Sigmoid colon (tissue), 7 donors: ENCODE measurements around the gene GNPAT. TPM values are rescaled to one million over a fixed set of nuclear protein-coding genes. Genes with fewer than 3 reads are reported as not detected.

Experiments
- DNase-seq: peaks from one replicate; pipeline ENCODE4 v3.0.0-alpha.2; 2019
- H3K27ac ChIP-seq, 4 donors: fragments of 200-600 bp; sonication (generic); one replicate each; pipeline ENCODE4 v1.5.1; 2016 to 2019; ENCODE audit warnings: mild to moderate bottlenecking in 1 of 4
- H3K27me3 ChIP-seq, 3 donors: fragments of 200-600 bp; sonication (generic); one replicate each; pipeline ENCODE4 v1.5.1; 2019; ENCODE audit warnings: mild to moderate bottlenecking in 1 of 3
- H3K36me3 ChIP-seq, 4 donors: fragments of 200-600 bp; sonication (generic); one replicate each; pipeline ENCODE4 v1.5.1; 2016 to 2019
- H3K4me1 ChIP-seq, 4 donors: fragments of 200-600 bp; sonication (generic); one replicate each; pipeline ENCODE4 v1.5.1; 2017 to 2019
- H3K4me3 ChIP-seq, 4 donors: fragments of 200-600 bp; sonication (generic); one replicate each; pipeline ENCODE4 v1.5.1; 2017 to 2019; ENCODE audit warnings: mild to moderate bottlenecking in 2 of 4, moderate library complexity in 1 of 4
- H3K9me3 ChIP-seq, 4 donors: fragments of 200-600 bp in 3 of 4; sonication (generic) in 3 of 4; one replicate each; pipeline versions ENCODE4 v1.5.1 to v1.6.1; 2013 to 2019
- EP300 ChIP-seq, 4 donors: sonication (generic); formaldehyde crosslinking; IDR thresholded peaks; one replicate each; pipeline ENCODE4 v1.6.1; 2017; ENCODE audit warnings: antibody characterized with exemption in 4 of 4
- POLR2A ChIP-seq, 2 donors: fragments of 450-650 bp; IDR thresholded peaks; one replicate each; pipeline ENCODE4 v1.6.1; 2016; ENCODE audit warnings: antibody characterized with exemption in 2 of 2, mild to moderate bottlenecking in 2 of 2, moderate library complexity in 2 of 2
- POLR2AphosphoS5 ChIP-seq, 4 donors: sonication (generic); formaldehyde crosslinking; IDR thresholded peaks; one replicate each; pipeline ENCODE4 v1.6.1; 2017; ENCODE audit warnings: antibody characterized with exemption in 4 of 4
- WGBS, 2 donors: extraction: QIAGEN DNeasy Blood & Tissue Kit; methylation state at CpG; one replicate each; pipeline ENCODE4 v1.1.7; 2013; 5-methylcytosine and 5-hydroxymethylcytosine counted together
- intact Hi-C: fragments of 100-400 bp; cut with DNase I; formaldehyde crosslinking; loops from one replicate; pipeline ENCODE4 v1.15.1; 2023
- polyA plus RNA-seq, 3 donors: library from polyadenylated mRNA; stranded (reverse); fragments of 200-250 nt; gene quantifications; one replicate each; pipeline ENCODE4 v1.2.3, GENCODE V29; 2013
- total RNA-seq, 4 donors: library from RNA; depleted of rRNA; stranded (reverse); fragments of >200 nt; gene quantifications; one replicate each; pipeline ENCODE4 v1.1.0, GENCODE V29; 2016
- TF ChIP-seq, protein P1 (sequence below), 4 experiments: fragments of 450-650 bp in 3 of 4; fragments of 200-600 bp in 1 of 4; IDR thresholded peaks; one replicate each; pipeline ENCODE4 v1.5.1; 2016 to 2019; ENCODE audit warnings: antibody characterized with exemption in 4 of 4, mild to moderate bottlenecking in 3 of 4, moderate library complexity in 2 of 4
- donor health status: healthy with polysubstance abuse.
- donor health status: Bipolar disorder and iron deficiency.
- donor health status: healthy.

Gene GNPAT
- total and polyA plus RNA-seq, 7 donors, result 29.4 to 58.9 (median 45.9) TPM

DNA sequence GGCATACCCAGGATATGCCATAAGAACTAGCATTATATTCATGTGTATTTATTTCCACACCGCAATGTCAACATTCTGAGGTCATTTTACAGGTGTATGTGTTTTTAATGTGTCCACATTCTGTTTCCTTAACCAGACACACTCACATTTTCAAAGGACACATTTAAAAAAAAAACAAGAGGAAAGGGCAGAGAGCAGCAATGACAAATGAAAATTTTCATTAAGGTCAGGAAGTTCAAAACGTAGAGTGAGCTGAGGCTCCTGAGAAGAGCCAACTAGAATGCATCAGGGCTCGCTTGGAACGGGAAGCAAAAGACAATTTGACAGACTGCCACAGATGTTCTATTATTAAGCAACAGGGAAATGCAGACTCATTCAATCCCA is 4.8 kb upstream of the GNPAT start:
- WGBS, 2 donors, result 15 to 67% methylated on average over 4 of the region's 4 CpGs
- H3K27me3 ChIP-seq, result no peaks in the 10 kb centered on the region
- DNase-seq, result no peak
- intact Hi-C loops, result no loop called here
- no peaks in the 10 kb centered on the region for H3K9me3 ChIP-seq
- H3K4me1 ChIP-seq, result peaks cover 0 to 14% (median 11%) of the 10 kb centered on the region in 4 donors
- peaks cover 0 to 29% (median 2%) of the 10 kb centered on the region in 4 donors for H3K36me3 ChIP-seq
- H3K4me3 ChIP-seq, result no peak overlapping the region
- no peak for TF ChIP-seq POLR2A (IDR thresholded peaks at IDR 0.05)
- TF ChIP-seq, protein P1, sequence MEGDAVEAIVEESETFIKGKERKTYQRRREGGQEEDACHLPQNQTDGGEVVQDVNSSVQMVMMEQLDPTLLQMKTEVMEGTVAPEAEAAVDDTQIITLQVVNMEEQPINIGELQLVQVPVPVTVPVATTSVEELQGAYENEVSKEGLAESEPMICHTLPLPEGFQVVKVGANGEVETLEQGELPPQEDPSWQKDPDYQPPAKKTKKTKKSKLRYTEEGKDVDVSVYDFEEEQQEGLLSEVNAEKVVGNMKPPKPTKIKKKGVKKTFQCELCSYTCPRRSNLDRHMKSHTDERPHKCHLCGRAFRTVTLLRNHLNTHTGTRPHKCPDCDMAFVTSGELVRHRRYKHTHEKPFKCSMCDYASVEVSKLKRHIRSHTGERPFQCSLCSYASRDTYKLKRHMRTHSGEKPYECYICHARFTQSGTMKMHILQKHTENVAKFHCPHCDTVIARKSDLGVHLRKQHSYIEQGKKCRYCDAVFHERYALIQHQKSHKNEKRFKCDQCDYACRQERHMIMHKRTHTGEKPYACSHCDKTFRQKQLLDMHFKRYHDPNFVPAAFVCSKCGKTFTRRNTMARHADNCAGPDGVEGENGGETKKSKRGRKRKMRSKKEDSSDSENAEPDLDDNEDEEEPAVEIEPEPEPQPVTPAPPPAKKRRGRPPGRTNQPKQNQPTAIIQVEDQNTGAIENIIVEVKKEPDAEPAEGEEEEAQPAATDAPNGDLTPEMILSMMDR (IDR thresholded peaks at IDR 0.05), result no peak
- TF ChIP-seq POLR2AphosphoS5 (IDR thresholded peaks at IDR 0.05), result no peak
- no peak for TF ChIP-seq EP300 (IDR thresholded peaks at IDR 0.05)
- no peak overlapping the region for H3K27ac ChIP-seq

DNA sequence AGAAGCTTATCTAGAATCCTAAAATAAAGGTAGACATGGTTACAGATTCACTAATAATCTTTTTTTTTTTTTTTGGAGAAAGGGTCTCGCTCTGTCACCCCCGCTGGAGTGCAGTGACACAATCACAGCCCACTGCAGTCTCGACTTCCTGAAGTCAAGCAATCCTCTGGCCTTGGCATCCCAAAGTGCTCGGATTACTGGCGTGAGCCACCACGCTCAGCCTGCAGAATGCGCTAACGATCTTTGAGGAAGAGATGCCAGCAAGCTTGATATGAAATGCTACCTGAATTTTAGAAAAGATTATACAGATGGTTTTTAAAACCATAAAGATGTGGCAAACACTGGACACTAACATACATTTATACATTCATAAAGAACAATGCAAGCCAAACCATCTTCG is 4.1 kb upstream of the GNPAT start:
- 95 to 96% methylated on average over 9 of the region's 9 CpGs for WGBS, 2 donors
- Histone ChIP-seq H3K4me1 (peaks cover 0 to 18% (median 13%) of the 10 kb centered on the region in 4 donors), H3K27me3 (no peaks in the 10 kb centered on the region), H3K9me3 (no peaks in the 10 kb centered on the region), H3K4me3 (no peak overlapping the region), H3K36me3 (peaks cover 0 to 29% (median 2%) of the 10 kb centered on the region in 4 donors), H3K27ac (no peak overlapping the region)
- no peak for TF ChIP-seq EP300 (IDR thresholded peaks at IDR 0.05)
- DNase-seq, result no peak
- intact Hi-C loops, result no loop called here

DNA sequence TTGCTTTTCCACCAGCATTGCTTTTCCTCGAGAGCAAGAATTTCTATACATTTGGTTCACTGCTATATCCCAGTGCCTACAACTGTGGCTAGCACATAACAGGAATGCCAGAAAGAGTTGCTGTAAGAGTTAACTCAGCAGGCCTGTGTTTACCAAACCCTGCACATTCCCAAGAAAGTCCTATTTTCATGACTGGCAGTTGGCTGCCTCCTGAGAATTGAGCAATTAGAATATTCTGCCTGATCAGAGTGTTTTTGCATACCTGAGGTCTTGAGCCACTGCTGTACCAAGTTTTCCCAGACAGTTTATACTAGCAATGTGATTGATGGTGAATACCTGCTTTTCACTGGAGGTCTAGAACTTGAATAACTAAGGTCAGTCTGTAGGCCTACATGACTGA is 2.7 kb upstream of the GNPAT start:
- Histone ChIP-seq H3K4me1 (peaks cover 0 to 32% (median 26%) of the 10 kb centered on the region in 4 donors), H3K9me3 (no peaks in the 10 kb centered on the region), H3K27ac (no peak overlapping the region), H3K36me3 (peaks cover 0 to 29% (median 2%) of the 10 kb centered on the region in 4 donors), H3K27me3 (no peaks in the 10 kb centered on the region), H3K4me3 (no peak overlapping the region)
- DNase-seq, result no peak
- intact Hi-C loops, result no loop called here
- TF ChIP-seq, protein P1 (IDR thresholded peaks at IDR 0.05), result no peak
- no peak for TF ChIP-seq POLR2A (IDR thresholded peaks at IDR 0.05)
- TF ChIP-seq POLR2AphosphoS5 (IDR thresholded peaks at IDR 0.05), result no peak
- no peak for TF ChIP-seq EP300 (IDR thresholded peaks at IDR 0.05)
- 97% methylated on average over 1 of the region's 1 CpG for WGBS, 2 donors

DNA sequence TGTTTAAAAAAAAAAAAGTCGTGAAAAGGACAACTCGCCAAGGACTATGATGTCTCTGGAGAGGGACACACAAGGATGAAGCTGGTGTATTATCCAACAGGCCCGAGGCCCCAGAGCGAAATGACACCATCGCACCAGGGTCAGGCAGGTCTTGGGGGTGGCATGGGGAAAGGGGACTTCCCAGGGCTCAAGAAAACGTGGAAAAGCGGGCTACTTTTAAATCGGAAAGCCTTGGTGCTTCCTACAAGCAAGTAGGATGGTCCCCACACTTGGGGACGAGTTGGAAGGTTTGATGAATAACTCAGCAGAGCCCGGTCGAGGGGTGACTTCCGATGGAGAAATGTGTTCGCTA is 505 bp upstream of the GNPAT start:
- Histone ChIP-seq H3K4me1 (peaks cover 0 to 48% (median 32%) of the 10 kb centered on the region in 4 donors), H3K27me3 (no peaks in the 10 kb centered on the region), H3K36me3 (peaks cover 0 to 29% (median 2%) of the 10 kb centered on the region in 4 donors), H3K27ac (peak overlapping the region; percentile 79 to 90 (median 84)), H3K9me3 (no peaks in the 10 kb centered on the region), H3K4me3 (peak overlapping the region; percentile 72 to 85 (median 80))
- no peak for DNase-seq
- intact Hi-C loops, result loop anchor here (2.0 to 10.0 kb wide), 4 partner anchors 97 to 352 kb away; partner anchors contain the start of genes ARV1, EXOC8, SPRTN and TSNAX
- TF ChIP-seq, protein P1 (IDR thresholded peaks at IDR 0.05), result no peak
- TF ChIP-seq POLR2A (IDR thresholded peaks at IDR 0.05) (no peak), EP300 (IDR thresholded peaks at IDR 0.05) (no peak), POLR2AphosphoS5 (IDR thresholded peaks at IDR 0.05) (no peak)
- 1 to 2% methylated on average over 13 of the region's 13 CpGs for WGBS, 2 donors

DNA sequence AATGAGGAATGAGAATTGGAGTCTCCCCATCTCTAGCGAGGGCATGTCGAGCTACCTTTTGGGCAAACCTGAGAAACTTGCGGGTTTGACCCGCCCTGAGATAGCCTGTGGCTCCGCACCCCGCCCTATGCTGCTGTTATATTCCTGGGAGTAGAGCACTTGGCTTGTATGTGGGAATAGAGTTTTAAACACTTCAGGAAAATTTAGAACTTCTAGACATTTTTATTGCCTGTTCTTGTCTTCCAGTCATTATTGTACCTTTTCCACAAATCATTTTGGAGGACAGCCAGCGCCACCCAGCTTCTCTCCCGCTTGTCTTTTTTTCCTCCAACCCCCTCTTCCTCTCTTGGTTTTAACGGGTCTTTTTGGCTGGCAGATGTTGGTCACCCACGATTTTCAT is 738 bp downstream of the GNPAT start:
- intact Hi-C loops, result loop anchor here (2.0 to 10.0 kb wide), 4 partner anchors 96 to 351 kb away; partner anchors contain the start of genes ARV1, EXOC8, SPRTN and TSNAX
- Histone ChIP-seq H3K9me3 (no peaks in the 10 kb centered on the region), H3K4me1 (peaks cover 0 to 48% (median 32%) of the 10 kb centered on the region in 4 donors), H3K27ac (peak overlapping the region; percentile 79 to 90 (median 84)), H3K27me3 (no peaks in the 10 kb centered on the region), H3K36me3 (peaks cover 0 to 22% (median 2%) of the 10 kb centered on the region in 4 donors), H3K4me3 (peak overlapping the region; percentile 72 to 85 (median 80))
- 0 to 1% methylated on average over 10 of the region's 10 CpGs for WGBS, 2 donors
- DNase-seq, result no peak
- TF ChIP-seq POLR2AphosphoS5 (IDR thresholded peaks at IDR 0.05) (no peak), EP300 (IDR thresholded peaks at IDR 0.05) (no peak), POLR2A (IDR thresholded peaks at IDR 0.05) (no peak)
- TF ChIP-seq, protein P1 (IDR thresholded peaks at IDR 0.05), result no peak
